Heart left ventricle (tissue), 16 donors: Measurements from ENCODE around the gene IFITM1. TPM values are rescaled to one million over a fixed set of nuclear protein-coding genes. Genes with fewer than 3 reads are reported as not detected.
"Not testable (repeated sequence)": the region's sequence is repeated elsewhere in the genome, so short reads cannot be mapped to it uniquely, and the experiment has no call there.

Experiments used
- ATAC-seq, 4 donors: fragments of 200-7000 bp; cut with Tn5 transposase; one replicate each; pipeline ENCODE4 v1.9.1; 2020 to 2022; ENCODE audit warnings: moderate library complexity in 4 of 4, mild to moderate bottlenecking in 3 of 4, moderate number of reproducible peaks in 1 of 4
- DNase-seq, 5 donors: peaks; one replicate each; pipeline ENCODE4 v3.0.0-alpha.2; 2020
- H3K27ac ChIP-seq, 12 donors: fragments of 200-600 bp; sonication (generic) in 4 of 12; one replicate each; pipeline versions ENCODE4 v1.5.0 to v1.8.0; 2016 to 2022; ENCODE audit warnings: mild to moderate bottlenecking in 2 of 12
- H3K27me3 ChIP-seq, 9 donors: fragments of 200-600 bp; sonication (generic) in 2 of 9; one replicate each; pipeline versions ENCODE4 v1.5.1 to v1.8.0; 2016 to 2022; ENCODE audit warnings: mild to moderate bottlenecking in 3 of 9
- H3K36me3 ChIP-seq, 9 donors: fragments of 200-600 bp; sonication (generic) in 2 of 9; one replicate each; pipeline versions ENCODE4 v1.5.0 to v1.8.0; 2018 to 2022; ENCODE audit warnings: mild to moderate bottlenecking in 2 of 9
- H3K4me1 ChIP-seq, 12 donors: fragments of 200-600 bp; sonication (generic) in 4 of 12; one replicate each; pipeline versions ENCODE4 v1.5.0 to v1.8.0; 2016 to 2022; ENCODE audit warnings: mild to moderate bottlenecking in 3 of 12
- H3K4me3 ChIP-seq, 12 donors: fragments of 200-600 bp; sonication (generic) in 4 of 12; one replicate each; pipeline versions ENCODE4 v1.5.0 to v1.8.0; 2017 to 2022; ENCODE audit warnings: mild to moderate bottlenecking in 9 of 12, moderate library complexity in 4 of 12
- H3K9me3 ChIP-seq, 12 donors: fragments of 200-600 bp; sonication (generic) in 4 of 12; one replicate each; pipeline versions ENCODE4 v1.5.0 to v1.8.0; 2016 to 2022; ENCODE audit warnings: mild to moderate bottlenecking in 1 of 12
- POLR2A ChIP-seq, 2 donors: fragments of 450-650 bp; IDR thresholded peaks; one replicate each; pipeline ENCODE4 v1.6.1; 2017; ENCODE audit warnings: antibody characterized with exemption in 2 of 2, mild to moderate bottlenecking in 2 of 2, moderate library complexity in 2 of 2
- WGBS, 4 donors: extraction: QIAGEN DNeasy Blood & Tissue Kit in 2 of 4; methylation state at CpG; one replicate each; pipeline versions ENCODE4 v1.1.5 to v1.1.7; 2013 to 2018; 5-methylcytosine and 5-hydroxymethylcytosine counted together
- intact Hi-C, 10 donors: fragments of 100-400 bp; cut with DNase I; formaldehyde crosslinking; loops; one replicate each; pipeline versions ENCODE4 v1.11.1 to v1.14.2; 2022
- polyA plus RNA-seq, 2 donors: library from polyadenylated mRNA; stranded (reverse); fragments of 200-250 nt; gene quantifications; one replicate each; pipeline ENCODE4 v1.2.3, GENCODE V29; 2013
- total RNA-seq, 9 donors: library from RNA; depleted of rRNA in 2 of 9; stranded (reverse); fragments of >200 nt in 2 of 9; fragmentation: NEBNext Ultra II Directional in 3 of 9; extraction: Animal tissue kit (Norgen Biotek cat#: 25700) in 3 of 9; gene quantifications; one replicate each; pipeline versions ENCODE4 v1.1.0 to v1.2.4, GENCODE V29; 2016 to 2023
- TF ChIP-seq, protein P1 (sequence below), 12 donors: fragments of 200-600 bp; sonication (generic) in 4 of 12; IDR thresholded peaks; one replicate each; pipeline versions ENCODE4 v1.5.0 to v1.8.0; 2018 to 2022; ENCODE audit warnings: antibody characterized with exemption in 12 of 12, mild to moderate bottlenecking in 5 of 12
- donor health status: ischemic (EF 13 %, LVEDD 7.1; RV severe dilation, severe dysfunction).
- donor health status: healthy with polysubstance abuse.
- donor health status: DM: no; HTN: yes; CAD: no.
- donor health status: DM: no; HTN: no; CAD: no.
- donor health status: ischemic (EF 25% LVEDD 6.9; RV normal size, moderate dysfunction).
- donor health status: ischemic (EF 25% LVEDD 5.7; RV mildly dilated, moderate dysfunction).
- donor health status: healthy.
- donor health status: DM: yes; HTN: yes; CAD: no.
- donor health status: ischemic (EF 35%, LVEDD 5.7; RV mildly dilated, moderate dysfunction).
- donor health status: nonischemic (EF 11% LVEDD 7.7; RV severe dilation, severe dysfunction).
- donor health status: DM: yes; HTN: yes; CAD: no.
- donor health status: PGD.
- donor health status: ischemic (EF 29% LVEDD 5.4; RV normal size, mild dysfunction).
- donor health status: nonischemic (EF 23%, LVEDD 6.1; RV moderate dilation, normal function).

The IFITM1 gene
- total and polyA plus RNA-seq, 11 donors = 61.3 to 278 (median 132) TPM

- WGBS, 4 donors = 13 to 22% (median 19%) methylated on average over 14 to 28 of the region's 28 CpGs
- not testable (repeated sequence) for H3K27me3 ChIP-seq, H3K9me3 ChIP-seq
- Histone ChIP-seq H3K27ac (peak within 1 kb of the TSS; percentile 70 to 99 (median 88)), H3K36me3 (peaks cover 0 to 10% (median 0%) of the 10 kb centered on the region in 9 donors), H3K4me1 (peaks cover 0 to 55% (median 25%) of the 10 kb centered on the region in 12 donors), H3K4me3 (peak within 1 kb of the TSS; percentile 21 to 69 (median 60))
- TF ChIP-seq, protein P1, sequence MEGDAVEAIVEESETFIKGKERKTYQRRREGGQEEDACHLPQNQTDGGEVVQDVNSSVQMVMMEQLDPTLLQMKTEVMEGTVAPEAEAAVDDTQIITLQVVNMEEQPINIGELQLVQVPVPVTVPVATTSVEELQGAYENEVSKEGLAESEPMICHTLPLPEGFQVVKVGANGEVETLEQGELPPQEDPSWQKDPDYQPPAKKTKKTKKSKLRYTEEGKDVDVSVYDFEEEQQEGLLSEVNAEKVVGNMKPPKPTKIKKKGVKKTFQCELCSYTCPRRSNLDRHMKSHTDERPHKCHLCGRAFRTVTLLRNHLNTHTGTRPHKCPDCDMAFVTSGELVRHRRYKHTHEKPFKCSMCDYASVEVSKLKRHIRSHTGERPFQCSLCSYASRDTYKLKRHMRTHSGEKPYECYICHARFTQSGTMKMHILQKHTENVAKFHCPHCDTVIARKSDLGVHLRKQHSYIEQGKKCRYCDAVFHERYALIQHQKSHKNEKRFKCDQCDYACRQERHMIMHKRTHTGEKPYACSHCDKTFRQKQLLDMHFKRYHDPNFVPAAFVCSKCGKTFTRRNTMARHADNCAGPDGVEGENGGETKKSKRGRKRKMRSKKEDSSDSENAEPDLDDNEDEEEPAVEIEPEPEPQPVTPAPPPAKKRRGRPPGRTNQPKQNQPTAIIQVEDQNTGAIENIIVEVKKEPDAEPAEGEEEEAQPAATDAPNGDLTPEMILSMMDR (IDR thresholded peaks at IDR 0.05) = peak in 3 of 12 donors; percentile 13 to 36 (median 23)
- peak in 1 of 2 donors; percentile 85 for TF ChIP-seq POLR2A (IDR thresholded peaks at IDR 0.05)
- DNase-seq (peak; percentile 73 to 84 (median 78)), ATAC-seq (peak; percentile 63 to 76 (median 70))
- intact Hi-C loops = loop anchor here in 6 of 10 donors (5.0 to 10.0 kb wide), 5 partner anchors 47 to 197 kb away; partner anchors contain the start of genes BET1L (in 2 of the 6), RIC8A (in 2 of the 6) and RNH1 (in 1 of the 6)
Observed at GRCh38 chr11:307766-308708, 5.8 kb upstream of the IFITM1 start, which contains the start of gene IFITM2. TSS of gene IFITM2 (plus strand) at chr11:307816. CDS start at chr11:308193, 377 bp downstream.

- peak in 2 of 4 donors; percentile 1 for ATAC-seq
- intact Hi-C loops = loop anchor here in 6 of 10 donors (5.0 to 10.0 kb wide), 5 partner anchors 46 to 196 kb away; partner anchors contain the start of genes BET1L (in 2 of the 6), RIC8A (in 2 of the 6) and RNH1 (in 1 of the 6)
- peak in 1 of 5 donors; percentile 29 for DNase-seq
Observed at GRCh38 chr11:308740-309665, 4.8 kb upstream of the IFITM1 start.

DNA sequence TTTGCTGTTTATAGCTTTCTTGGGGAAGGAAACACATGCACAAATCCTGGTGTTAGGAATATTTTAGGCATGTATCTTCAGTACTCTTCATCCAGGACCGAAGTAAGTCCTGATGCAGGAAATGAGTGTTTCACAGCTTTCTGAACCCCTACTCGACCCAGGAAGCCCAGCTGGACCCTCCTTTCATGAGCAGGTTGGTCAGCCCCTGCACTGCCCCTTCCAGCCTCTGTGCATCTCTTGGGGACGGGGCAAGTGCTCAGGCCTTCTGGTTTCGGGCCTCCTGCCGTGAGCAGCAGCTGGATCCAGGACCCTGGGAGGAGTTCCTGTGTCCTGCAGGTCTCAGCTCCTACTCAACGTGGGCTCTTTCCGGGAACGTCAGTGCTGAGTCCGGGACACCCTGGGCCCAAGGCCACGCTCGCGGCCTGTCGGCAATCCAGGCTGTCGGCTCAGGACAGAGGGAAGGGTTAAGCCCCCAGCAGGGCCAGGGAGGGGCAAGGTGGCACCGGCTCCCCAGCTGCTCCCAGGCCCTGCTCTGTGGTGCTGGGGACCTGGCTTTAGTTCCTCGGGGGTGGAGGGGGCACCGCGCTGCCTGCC is 3.8 kb upstream of the IFITM1 start:
- Histone ChIP-seq H3K36me3 (peaks cover 0 to 12% (median 0%) of the 10 kb centered on the region in 9 donors), H3K4me3 (peak overlapping the region; percentile 15 to 69 (median 60)), H3K27ac (peak overlapping the region; percentile 58 to 99 (median 88)), H3K4me1 (peaks cover 5 to 55% (median 29%) of the 10 kb centered on the region in 12 donors)
- DNase-seq = peak in 1 of 5 donors; percentile 36
- intact Hi-C loops = loop anchor here in 7 of 10 donors (5.0 to 10.0 kb wide), 6 partner anchors 42 to 195 kb away; partner anchors contain the start of genes BET1L (in 2 of the 7), RIC8A (in 2 of the 7) and RNH1 (in 1 of the 7)
- not testable (repeated sequence) for H3K27me3 ChIP-seq, H3K9me3 ChIP-seq
- ATAC-seq = peak in 2 of 4 donors; percentile 2 to 13
- 24 to 37% (median 32%) methylated on average over 3 to 5 of the region's 18 CpGs for WGBS, 4 donors

More at GRCh38 chr11:308740-309665, 4.8 kb upstream of the IFITM1 start:
- peak overlapping the region; percentile 70 to 99 (median 88) for H3K27ac ChIP-seq
- WGBS, 4 donors = 48 to 60% (median 51%) methylated on average over 23 to 24 of the region's 24 CpGs
- not testable (repeated sequence) for H3K9me3 ChIP-seq, H3K27me3 ChIP-seq
- peak overlapping the region; percentile 21 to 69 (median 60) for H3K4me3 ChIP-seq
- H3K4me1 ChIP-seq = peaks cover 5 to 61% (median 30%) of the 10 kb centered on the region in 12 donors
- peaks cover 0 to 10% (median 0%) of the 10 kb centered on the region in 9 donors for H3K36me3 ChIP-seq

DNA sequence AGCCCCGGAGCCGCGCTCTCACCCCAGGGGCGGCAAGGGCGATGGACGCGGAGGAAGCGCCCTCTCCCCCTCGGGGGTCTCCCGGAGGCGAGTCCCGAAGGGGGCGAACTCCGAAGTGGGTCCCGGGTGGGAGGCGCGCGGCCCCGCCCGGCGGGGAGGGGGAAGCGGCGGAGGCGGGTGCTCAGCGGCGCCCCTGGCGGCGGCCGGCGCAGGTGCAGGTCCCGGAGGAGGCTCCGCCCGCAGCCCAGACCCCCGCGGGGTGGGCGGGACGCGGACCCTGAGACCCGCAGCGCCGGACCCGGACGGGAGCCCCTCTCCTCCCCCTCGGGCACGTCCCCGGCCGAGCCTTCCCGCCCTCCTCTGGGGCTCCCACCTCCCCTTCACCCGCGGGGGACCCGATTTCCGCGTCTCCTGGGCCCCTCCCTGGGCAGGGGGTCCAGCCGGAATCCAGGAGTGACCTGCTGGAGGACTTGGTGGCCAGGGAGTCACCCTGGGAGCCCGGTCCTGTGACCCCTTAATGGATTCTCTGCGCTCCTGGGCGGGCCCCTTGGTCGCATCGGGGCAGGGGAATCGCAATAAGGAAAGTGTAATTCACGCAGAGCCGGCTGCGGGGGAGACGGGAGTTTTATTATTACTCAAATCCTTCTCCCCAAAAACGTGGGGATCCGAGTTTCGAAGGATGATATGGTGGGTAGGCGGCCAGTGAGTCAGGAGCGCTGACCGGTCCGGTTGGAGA is 2.7 kb upstream of the IFITM1 start:
- DNase-seq = peak in 1 of 5 donors; percentile 62
- peaks cover 5 to 54% (median 29%) of the 10 kb centered on the region in 12 donors for H3K4me1 ChIP-seq
- H3K9me3 ChIP-seq = not testable (repeated sequence)
- H3K4me3 ChIP-seq = peak overlapping the region in 11 of 12 donors; percentile 3 to 81 (median 45)
- intact Hi-C loops = loop anchor here in 2 of 10 donors (5.0 kb wide), 2 partner anchors 41 to 46 kb away; no protein-coding TSS in a partner anchor
- peak in 3 of 4 donors; percentile 6 to 66 (median 61) for ATAC-seq
- peak overlapping the region; percentile 85 to 98 (median 92) for H3K27ac ChIP-seq
- WGBS, 4 donors = 2 to 63% (median 5%) methylated on average over 4 to 9 of the region's 71 CpGs; no CpG with 5 or more reads in 1 of the 4 donors
- peaks cover 0 to 23% (median 0%) of the 10 kb centered on the region in 9 donors for H3K36me3 ChIP-seq
- peaks cover 0 to 12% (median 3%) of the 10 kb centered on the region in 9 donors for H3K27me3 ChIP-seq
